ENCODE data around the gene ANAPC15. TPM values are rescaled to one million over a fixed set of nuclear protein-coding genes. Genes with fewer than 3 reads are reported as not detected.

Gene ANAPC15
- total and polyA plus RNA-seq, 2 of the 4 experiments (the other 2 are of a cell fraction), result 66.3 to 84.2 TPM

DNA sequence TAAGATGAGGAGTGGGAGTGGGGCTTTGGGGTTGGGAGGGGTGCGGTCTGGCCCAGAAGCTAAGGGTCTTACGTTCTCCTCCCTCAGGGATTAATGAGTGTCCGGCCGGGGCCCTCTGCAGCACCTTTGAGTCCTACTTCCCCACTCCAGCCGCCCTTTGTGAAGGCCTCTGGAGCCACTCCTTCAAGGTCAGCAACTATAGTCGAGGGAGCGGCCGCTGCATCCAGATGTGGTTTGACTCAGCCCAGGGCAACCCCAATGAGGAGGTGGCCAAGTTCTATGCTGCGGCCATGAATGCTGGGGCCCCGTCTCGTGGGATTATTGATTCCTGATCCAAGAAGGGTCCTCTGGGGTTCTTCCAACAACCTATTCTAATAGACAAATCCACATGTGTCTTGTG, 27.0 kb upstream of the ANAPC15 start:
- ATAC-seq (ENCODE audit: low read depth) (no peak), DNase-seq (no peak)
- intact Hi-C loops (cut with micrococcal nuclease), result no loop called here
- peak overlapping the region; percentile 97 for H2BK5ac ChIP-seq (ENCODE audit: low read depth, low read length, poor library complexity, severe bottlenecking)
- no peak overlapping the region for H2AFZ ChIP-seq (replicated peaks; ENCODE audit: low read length, poor library complexity)
- no peak overlapping the region for H4K5ac ChIP-seq (ENCODE audit: low read depth, low read length)
- H3K4me1 ChIP-seq (ENCODE audit: control insufficient read depth, insufficient read depth, low read length), result peaks cover 17% of the 10 kb centered on the region
- H3K27me3 ChIP-seq (ENCODE audit: control insufficient read depth, insufficient read depth, low read length), result no peaks in the 10 kb centered on the region
- TF ChIP-seq ELK1 (IDR thresholded peaks at IDR 0.05; ENCODE audit: borderline replicate concordance, low read depth, low read length) (no peak), RAD21 (IDR thresholded peaks at IDR 0.05; ENCODE audit: low read length) (no peak), SMC3 (IDR thresholded peaks at IDR 0.05; ENCODE audit: low read depth, low read length) (no peak), MXI1 (IDR thresholded peaks at IDR 0.05; ENCODE audit: borderline replicate concordance, low read depth, low read length) (no peak), CEBPB (IDR thresholded peaks at IDR 0.05; ENCODE audit: low read depth, low read length) (no peak)
- H3K4ac ChIP-seq (ENCODE audit: low read depth, low read length), result peak overlapping the region; percentile 98
- no peak overlapping the region for H3K27ac ChIP-seq (ENCODE audit: insufficient read depth, low read length)
- H2BK120ac ChIP-seq (ENCODE audit: low read depth, low read length), result peak overlapping the region; percentile 97
- in situ Hi-C loops (cut with MboI; ENCODE audit: low sequenced_read_pairs), result no loop called here
- CTCF ChIA-PET, result no interaction called here
- peak overlapping the region; percentile 80 to 88; a peak in 2 of 4 replicates for H4K8ac ChIP-seq (ENCODE audit: low read depth in 2 of 2, low read length in 2 of 2)
- H3K4me2 ChIP-seq (ENCODE audit: low read depth, low read length), result no peak overlapping the region
- POLR2A ChIA-PET (ENCODE audit: unreplicated experiment), result no interaction called here
- WGBS, 2 experiments (ENCODE audit: extremely low coverage in 2 of 2, insufficient read length in 1 of 2), result no CpG with 5 or more reads among the region's 11 CpGs
- peak overlapping the region; percentile 97 for H2BK20ac ChIP-seq (ENCODE audit: low read depth, low read length)
- H3K36me3 ChIP-seq (ENCODE audit: control insufficient read depth, insufficient read depth, low read length), result no peaks in the 10 kb centered on the region
- peaks cover 10% of the 10 kb centered on the region for H3K9me1 ChIP-seq (ENCODE audit: insufficient read depth, low read length)
- H3K4me3 ChIP-seq (ENCODE audit: insufficient read depth, low read depth, low read length), result no peak overlapping the region
- BruUV-seq (replicated peaks), result no TSS peak
- H3K56ac ChIP-seq (ENCODE audit: extremely low read depth, insufficient read depth, low read length), result no peak overlapping the region
- H4K91ac ChIP-seq (ENCODE audit: insufficient read depth, low read depth, low read length), result peak overlapping the region; percentile 90
- no peaks in the 10 kb centered on the region for H3K9me3 ChIP-seq (ENCODE audit: control insufficient read depth, insufficient read depth, low read length)
- H3K9ac ChIP-seq (ENCODE audit: low read depth, low read length), result no peak overlapping the region
- peak overlapping the region; percentile 23 for H2AK9ac ChIP-seq (replicated peaks; ENCODE audit: low read depth, low read length, poor library complexity)
- H4K20me1 ChIP-seq (ENCODE audit: insufficient read depth, low read length), result no peaks in the 10 kb centered on the region
- H2BK15ac ChIP-seq (ENCODE audit: low read depth, low read length), result peak overlapping the region; percentile 93; the same call in 2 of the 3 replicates
- H3K18ac ChIP-seq (ENCODE audit: low read depth, low read length), result no peak overlapping the region; the same call in 1 of the 2 replicates
- H3K23ac ChIP-seq (ENCODE audit: low read depth, low read length), result no peak overlapping the region; the same call in 1 of the 2 replicates
- H3K14ac ChIP-seq (replicated peaks; ENCODE audit: low read depth, low read length), result peak overlapping the region; percentile 94
- dilution Hi-C loops (cut with HindIII; ENCODE audit: low sequenced_read_pairs, unreplicated experiment), result no loop called here
- H3K79me1 ChIP-seq (ENCODE audit: low read depth in 1 of 2, low read length in 2 of 2), result no peaks in the 10 kb centered on the region
- H2AK5ac ChIP-seq (ENCODE audit: low read depth, low read length), result peak overlapping the region; percentile 97; the same call in 1 of the 2 replicates
